ELF-1 (cell line): ENCODE measurements around the gene NT5DC3.
"Not testable (repeated sequence)": the region's sequence is repeated elsewhere in the genome, so short reads cannot be mapped to it uniquely, and the experiment has no call there.

Experiments
- DNase-seq: peaks from one replicate; pipeline ENCODE4 v3.0.0-alpha.2; 2016; ENCODE audit warnings: low read depth, low spot score

The NT5DC3 gene

GRCh38 chr12:103855896-103856657 lies 15.0 kb upstream of the NT5DC3 start:
- no peak for DNase-seq

- DNase-seq = no peak
Measured at GRCh38 chr12:103855036-103855712, 14.1 kb upstream of the NT5DC3 start.

- DNase-seq = no peak
Measured at GRCh38 chr12:103854372-103854973, 13.4 kb upstream of the NT5DC3 start.

GRCh38 chr12:103852498-103852997 lies 11.5 kb upstream of the NT5DC3 start:
- no peak for DNase-seq

GRCh38 chr12:103851127-103851526 lies 10.1 kb upstream of the NT5DC3 start:
- no peak for DNase-seq

- DNase-seq = no peak
Measured at GRCh38 chr12:103850429-103850828, 9.4 kb upstream of the NT5DC3 start.

- DNase-seq = no peak
Measured at GRCh38 chr12:103848917-103849491, 8.0 kb upstream of the NT5DC3 start.

GRCh38 chr12:103848143-103848542 lies 7.1 kb upstream of the NT5DC3 start:
- no peak for DNase-seq

- no peak for DNase-seq
Measured at GRCh38 chr12:103846415-103846814, 5.4 kb upstream of the NT5DC3 start.

- no peak for DNase-seq
Measured at GRCh38 chr12:103844305-103844704, 3.3 kb upstream of the NT5DC3 start.

GRCh38 chr12:103841690-103842584 lies 903 bp upstream of the NT5DC3 start:
- DNase-seq = peak; percentile 86

- DNase-seq = no peak
Measured at GRCh38 chr12:103840462-103840875, 565 bp downstream of the NT5DC3 start.

- no peak for DNase-seq
Measured at GRCh38 chr12:103839609-103840461, 1.2 kb downstream of the NT5DC3 start.

GRCh38 chr12:103839103-103839502 lies 1.9 kb downstream of the NT5DC3 start:
- no peak for DNase-seq

GRCh38 chr12:103838254-103838914 lies 2.6 kb downstream of the NT5DC3 start:
- no peak for DNase-seq

- DNase-seq = no peak
Measured at GRCh38 chr12:103836345-103836744, 4.7 kb downstream of the NT5DC3 start.

GRCh38 chr12:103835747-103836335 lies 5.2 kb downstream of the NT5DC3 start:
- not testable (repeated sequence) for DNase-seq

GRCh38 chr12:103834942-103835341 lies 6.1 kb downstream of the NT5DC3 start:
- DNase-seq = no peak

- no peak for DNase-seq
Measured at GRCh38 chr12:103833891-103834290, 7.1 kb downstream of the NT5DC3 start.
